ENCODE measurements around the gene PTPRD.

- TF ChIP-seq POLR2AphosphoS5 (IDR thresholded peaks at IDR 0.05; ENCODE audit: borderline replicate concordance, low read depth, low read length): no peak
- no peak for TF ChIP-seq EZH2 (IDR thresholded peaks at IDR 0.05)
These were observed 1366.1 kb downstream of the PTPRD start for GRCh38 chr9:9246726-9247125.
